Measurements from ENCODE around the gene SPG11.
"Not testable (repeated sequence)": the region's sequence is repeated elsewhere in the genome, so short reads cannot be mapped to it uniquely, and the experiment has no call there.

The SPG11 gene

GRCh38 chr15:44659056-44659455, 4.4 kb downstream of the SPG11 start:
- Mint-ChIP-seq H3K4me3 (no peak overlapping the region), H3K27me3 (no peaks in the 10 kb centered on the region), H3K36me3 (peaks cover 20% of the 10 kb centered on the region), H3K27ac (peak overlapping the region; percentile 51), H3K9me3 (no peaks in the 10 kb centered on the region), H3K4me1 (peaks cover 25% of the 10 kb centered on the region)
- no peak for ATAC-seq

DNA sequence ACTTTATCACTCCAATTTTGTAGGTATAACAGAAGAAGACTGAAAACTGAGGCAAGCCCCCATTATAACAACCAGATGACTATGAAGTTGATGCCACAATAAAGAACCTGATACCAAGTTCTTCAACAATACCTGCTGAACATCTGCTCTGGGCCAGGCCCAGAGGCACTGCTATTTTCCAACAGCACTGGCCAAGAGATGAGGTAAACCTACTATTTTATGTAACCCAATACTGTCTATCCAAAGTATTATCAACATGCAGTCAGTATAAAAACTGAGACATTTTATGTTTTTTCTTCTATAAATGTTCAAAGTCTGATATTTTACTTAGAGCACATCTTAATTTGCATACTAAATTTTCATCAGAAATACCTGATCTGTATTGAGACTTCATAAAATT, 6.1 kb downstream of the SPG11 start:
- Mint-ChIP-seq H3K4me3 (no peak overlapping the region), H3K27ac (peak overlapping the region; percentile 60), H3K36me3 (peaks cover 32% of the 10 kb centered on the region), H3K4me1 (peaks cover 28% of the 10 kb centered on the region), H3K9me3 (no peaks in the 10 kb centered on the region), H3K27me3 (no peaks in the 10 kb centered on the region)
- ATAC-seq, result no peak

DNA sequence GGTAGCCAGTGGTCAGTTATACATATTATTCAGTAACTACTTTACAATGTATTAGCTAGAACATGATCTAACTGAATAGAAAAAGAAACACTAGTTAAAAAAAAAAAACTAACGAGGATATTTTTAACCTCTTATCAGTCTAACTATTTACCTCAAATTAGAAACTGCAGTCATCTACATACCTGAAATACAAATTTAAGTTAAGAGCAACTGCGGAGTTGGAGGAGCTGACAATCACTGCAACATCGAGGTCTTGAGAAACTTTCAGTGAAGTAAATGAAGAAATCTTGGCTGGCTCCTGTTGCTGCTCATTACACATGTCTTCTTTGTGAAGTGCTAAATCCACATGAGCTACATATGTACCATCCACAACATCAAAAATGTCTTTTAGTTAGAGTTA, 6.5 kb downstream of the SPG11 start:
- ATAC-seq, result no peak
- peaks cover 34% of the 10 kb centered on the region for H3K36me3 Mint-ChIP-seq

DNA sequence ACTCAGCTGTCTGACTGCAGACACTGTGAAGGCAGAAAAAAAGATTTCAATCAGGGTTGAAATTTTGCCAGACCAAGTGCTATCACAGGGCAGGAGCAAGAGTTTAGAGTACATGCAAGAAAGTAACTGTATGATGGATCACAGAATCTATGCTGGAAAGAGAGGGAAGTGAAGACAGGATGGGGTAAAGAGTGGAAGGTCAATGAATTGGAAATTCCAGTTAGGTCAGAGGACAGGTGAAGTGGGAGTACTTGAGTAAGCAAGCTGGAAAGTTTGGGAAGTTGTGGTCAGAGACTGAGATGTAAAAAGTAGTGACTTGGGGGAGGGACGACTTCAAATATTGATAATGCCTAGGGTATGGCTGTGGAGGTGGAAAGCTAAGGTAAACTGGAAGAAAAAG, 7.2 kb downstream of the SPG11 start:
- H3K4me1 Mint-ChIP-seq, result peaks cover 34% of the 10 kb centered on the region
- H3K27ac Mint-ChIP-seq, result peak overlapping the region; percentile 60
- H3K4me3 Mint-ChIP-seq, result peak overlapping the region; percentile 19
- H3K9me3 Mint-ChIP-seq, result no peaks in the 10 kb centered on the region
- H3K27me3 Mint-ChIP-seq, result no peaks in the 10 kb centered on the region
- H3K36me3 Mint-ChIP-seq, result peaks cover 40% of the 10 kb centered on the region
- ATAC-seq, result peak; percentile 65

More for the DNA sequence above, 6.5 kb downstream of the SPG11 start:
- Mint-ChIP-seq H3K4me3 (no peak overlapping the region), H3K4me1 (peaks cover 28% of the 10 kb centered on the region), H3K9me3 (no peaks in the 10 kb centered on the region), H3K27ac (peak overlapping the region; percentile 60), H3K27me3 (no peaks in the 10 kb centered on the region)

- H3K4me1 Mint-ChIP-seq, result peaks cover 36% of the 10 kb centered on the region
- peaks cover 50% of the 10 kb centered on the region for H3K36me3 Mint-ChIP-seq
- no peaks in the 10 kb centered on the region for H3K9me3 Mint-ChIP-seq
- ATAC-seq, result no peak
- no peak overlapping the region for H3K4me3 Mint-ChIP-seq
- no peaks in the 10 kb centered on the region for H3K27me3 Mint-ChIP-seq
- H3K27ac Mint-ChIP-seq, result no peak overlapping the region
These were observed 8.6 kb downstream of the SPG11 start for GRCh38 chr15:44654858-44655257.

DNA sequence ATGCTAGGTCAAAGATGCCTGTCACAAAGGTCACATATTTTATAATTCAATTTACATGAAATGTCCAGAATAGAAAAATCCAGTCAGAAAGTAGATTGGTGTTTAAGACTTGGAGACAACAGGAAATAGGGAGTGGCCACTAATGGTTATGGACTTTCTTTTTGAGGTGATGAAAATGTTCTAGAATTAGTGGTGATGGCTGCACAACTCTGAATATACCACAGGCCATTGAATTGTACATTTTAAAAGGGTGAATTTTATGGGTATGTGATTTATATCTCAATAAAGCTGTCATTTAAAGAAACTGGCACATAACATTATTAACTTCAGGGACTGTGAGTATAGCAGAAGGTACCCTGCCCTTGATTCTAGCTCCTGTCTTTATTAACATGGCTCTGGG, 15.8 kb downstream of the SPG11 start:
- H3K36me3 Mint-ChIP-seq, result peaks cover 69% of the 10 kb centered on the region
- no peak overlapping the region for H3K27ac Mint-ChIP-seq
- H3K9me3 Mint-ChIP-seq, result peaks cover 7% of the 10 kb centered on the region
- no peaks in the 10 kb centered on the region for H3K27me3 Mint-ChIP-seq
- H3K4me1 Mint-ChIP-seq, result peaks cover 55% of the 10 kb centered on the region
- no peak overlapping the region for H3K4me3 Mint-ChIP-seq
- ATAC-seq, result no peak

DNA sequence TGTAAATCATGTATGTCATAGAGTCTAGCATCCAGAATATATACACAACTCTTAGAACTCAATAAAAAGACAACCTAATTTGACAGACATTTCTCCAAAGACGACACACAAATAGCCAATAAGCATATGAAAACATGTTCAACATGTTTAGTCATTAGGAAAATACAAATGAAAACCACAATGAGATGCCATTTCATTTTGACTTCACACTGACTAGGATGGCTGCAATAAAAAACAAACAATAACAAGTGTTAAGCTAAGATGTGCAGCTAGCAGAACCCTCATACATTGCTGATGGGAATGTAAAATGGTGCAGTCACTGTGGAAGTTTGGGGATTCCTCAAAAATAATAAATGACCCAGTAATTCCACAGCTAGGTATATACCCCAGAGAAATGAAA, 16.4 kb downstream of the SPG11 start:
- no peak overlapping the region for H3K4me3 Mint-ChIP-seq
- peaks cover 68% of the 10 kb centered on the region for H3K36me3 Mint-ChIP-seq
- no peak overlapping the region for H3K27ac Mint-ChIP-seq
- H3K9me3 Mint-ChIP-seq, result peaks cover 7% of the 10 kb centered on the region
- no peak for ATAC-seq
- no peaks in the 10 kb centered on the region for H3K27me3 Mint-ChIP-seq
- H3K4me1 Mint-ChIP-seq, result peaks cover 55% of the 10 kb centered on the region

- no peak overlapping the region for H3K27ac Mint-ChIP-seq
- H3K4me3 Mint-ChIP-seq, result no peak overlapping the region
- ATAC-seq, result no peak
- peaks cover 68% of the 10 kb centered on the region for H3K36me3 Mint-ChIP-seq
- no peaks in the 10 kb centered on the region for H3K27me3 Mint-ChIP-seq
- peaks cover 56% of the 10 kb centered on the region for H3K4me1 Mint-ChIP-seq
- peaks cover 7% of the 10 kb centered on the region for H3K9me3 Mint-ChIP-seq
These were observed 17.0 kb downstream of the SPG11 start for GRCh38 chr15:44646460-44646859.

DNA sequence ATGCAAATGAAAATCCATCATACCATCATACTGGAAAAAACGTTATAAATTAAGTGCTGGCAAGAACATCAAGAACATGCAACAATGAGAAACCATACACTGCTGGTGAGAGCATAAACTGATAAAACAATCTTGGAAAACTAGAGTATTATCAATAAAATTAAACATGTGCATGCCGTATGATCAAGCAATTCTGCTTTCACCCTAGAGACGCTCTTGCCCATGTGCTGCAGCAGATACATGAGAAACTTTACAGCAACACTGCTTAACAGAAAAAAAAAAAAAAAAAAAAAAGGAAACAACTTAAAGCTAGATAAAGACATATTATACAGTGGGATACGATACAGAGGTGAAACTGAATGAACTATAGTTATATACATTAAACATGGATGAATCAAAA, 21.8 kb downstream of the SPG11 start:
- Mint-ChIP-seq H3K27me3 (no peaks in the 10 kb centered on the region), H3K4me3 (no peak overlapping the region), H3K27ac (peak overlapping the region; percentile 41)

GRCh38 chr15:44636976-44637375, 26.5 kb downstream of the SPG11 start:
- no peak for ATAC-seq
- Mint-ChIP-seq H3K4me1 (peaks cover 22% of the 10 kb centered on the region), H3K27me3 (no peaks in the 10 kb centered on the region), H3K9me3 (no peaks in the 10 kb centered on the region), H3K4me3 (no peak overlapping the region), H3K36me3 (peaks cover 58% of the 10 kb centered on the region), H3K27ac (no peak overlapping the region)

More for the DNA sequence above, 21.8 kb downstream of the SPG11 start:
- Mint-ChIP-seq H3K36me3 (peaks cover 62% of the 10 kb centered on the region), H3K9me3 (peaks cover 6% of the 10 kb centered on the region), H3K4me1 (peaks cover 50% of the 10 kb centered on the region)
- no peak for ATAC-seq

DNA sequence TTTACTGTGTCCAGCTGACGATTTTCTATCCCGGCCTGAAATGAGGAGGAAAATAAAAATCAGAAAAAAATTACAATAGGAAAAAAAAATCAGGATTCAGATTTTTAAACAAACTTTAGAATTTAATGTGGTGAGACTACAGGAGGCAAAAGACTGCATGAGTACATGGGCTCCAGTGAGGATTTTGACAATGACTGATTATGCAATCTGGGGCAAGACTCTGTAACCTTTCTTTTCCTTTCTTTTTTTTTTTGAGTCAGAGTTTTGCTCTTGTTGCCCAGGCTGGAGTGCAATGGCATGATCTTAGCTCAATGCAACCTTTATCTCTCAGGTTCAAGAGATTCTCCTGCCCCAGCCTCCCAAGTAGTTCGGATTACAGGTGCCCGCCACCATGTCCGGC, 29.9 kb downstream of the SPG11 start:
- no peaks in the 10 kb centered on the region for H3K9me3 Mint-ChIP-seq
- no peaks in the 10 kb centered on the region for H3K27me3 Mint-ChIP-seq
- peaks cover 7% of the 10 kb centered on the region for H3K4me1 Mint-ChIP-seq
- no peak for ATAC-seq
- H3K4me3 Mint-ChIP-seq, result no peak overlapping the region
- peaks cover 62% of the 10 kb centered on the region for H3K36me3 Mint-ChIP-seq
- peak overlapping the region; percentile 59 for H3K27ac Mint-ChIP-seq

- peak; percentile 57 for ATAC-seq
- Mint-ChIP-seq H3K36me3 (peaks cover 61% of the 10 kb centered on the region), H3K27ac (peak overlapping the region; percentile 70)
- H3K4me1 Mint-ChIP-seq, H3K4me3 Mint-ChIP-seq, H3K9me3 Mint-ChIP-seq, H3K27me3 Mint-ChIP-seq: not testable (repeated sequence)
These were observed 38.2 kb downstream of the SPG11 start for GRCh38 chr15:44625286-44625685.

- Mint-ChIP-seq H3K9me3 (peaks cover 3% of the 10 kb centered on the region), H3K36me3 (peaks cover 52% of the 10 kb centered on the region), H3K27me3 (no peaks in the 10 kb centered on the region), H3K4me3 (no peak overlapping the region), H3K27ac (peak overlapping the region; percentile 22), H3K4me1 (peaks cover 7% of the 10 kb centered on the region)
- no peak for ATAC-seq
These were observed 40.3 kb downstream of the SPG11 start for GRCh38 chr15:44623178-44623577.

DNA sequence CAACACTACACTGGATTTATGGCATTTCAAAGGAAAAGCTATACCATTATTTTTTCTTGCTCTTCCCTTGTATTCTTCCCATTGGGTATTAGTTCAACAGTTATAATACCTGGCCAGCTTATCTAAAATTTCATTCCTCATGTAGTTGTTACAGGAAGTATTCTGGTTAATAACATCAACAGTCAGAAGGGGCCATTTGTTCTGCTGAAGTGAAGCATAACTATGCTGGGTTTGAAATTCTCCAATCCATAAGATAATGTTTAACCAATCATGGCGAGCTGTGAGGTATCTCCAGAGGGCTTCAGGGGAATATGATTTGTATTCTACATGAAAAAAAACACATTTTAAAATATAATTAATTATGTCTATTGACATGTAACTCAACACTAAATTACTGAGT, 43.4 kb downstream of the SPG11 start:
- no peaks in the 10 kb centered on the region for H3K27me3 Mint-ChIP-seq
- no peak overlapping the region for H3K27ac Mint-ChIP-seq
- H3K4me1 Mint-ChIP-seq, result peaks cover under 1% of the 10 kb centered on the region
- ATAC-seq, result no peak
- no peak overlapping the region for H3K4me3 Mint-ChIP-seq
- no peaks in the 10 kb centered on the region for H3K9me3 Mint-ChIP-seq
- peaks cover 40% of the 10 kb centered on the region for H3K36me3 Mint-ChIP-seq

DNA sequence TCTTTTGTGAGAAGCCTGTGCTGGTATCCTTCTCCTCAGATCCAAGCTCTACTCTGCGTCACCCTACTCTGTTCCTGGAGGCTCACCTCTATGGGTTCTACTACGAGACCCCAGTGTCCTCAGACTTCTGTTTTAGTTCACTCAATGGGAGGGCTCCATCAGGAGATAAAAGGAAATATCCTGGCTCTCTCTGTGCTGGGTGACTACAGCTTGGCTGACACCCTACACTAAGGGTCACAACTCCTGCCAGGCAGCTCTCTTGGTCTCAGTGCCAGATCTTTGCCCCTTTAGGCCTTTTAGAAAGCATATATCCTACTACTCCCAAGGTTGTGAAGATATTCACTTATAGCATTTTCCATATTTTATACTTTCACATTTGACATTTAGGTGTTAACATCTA, 46.5 kb downstream of the SPG11 start:
- no peak for ATAC-seq
- peaks cover 56% of the 10 kb centered on the region for H3K36me3 Mint-ChIP-seq
- H3K27ac Mint-ChIP-seq, result peak overlapping the region; percentile 22
- no peaks in the 10 kb centered on the region for H3K9me3 Mint-ChIP-seq
- H3K4me3 Mint-ChIP-seq, result no peak overlapping the region
- no peaks in the 10 kb centered on the region for H3K27me3 Mint-ChIP-seq
- H3K4me1 Mint-ChIP-seq, result no peaks in the 10 kb centered on the region

- ATAC-seq, result no peak
These were observed 56.7 kb downstream of the SPG11 start for GRCh38 chr15:44606740-44607139.

DNA sequence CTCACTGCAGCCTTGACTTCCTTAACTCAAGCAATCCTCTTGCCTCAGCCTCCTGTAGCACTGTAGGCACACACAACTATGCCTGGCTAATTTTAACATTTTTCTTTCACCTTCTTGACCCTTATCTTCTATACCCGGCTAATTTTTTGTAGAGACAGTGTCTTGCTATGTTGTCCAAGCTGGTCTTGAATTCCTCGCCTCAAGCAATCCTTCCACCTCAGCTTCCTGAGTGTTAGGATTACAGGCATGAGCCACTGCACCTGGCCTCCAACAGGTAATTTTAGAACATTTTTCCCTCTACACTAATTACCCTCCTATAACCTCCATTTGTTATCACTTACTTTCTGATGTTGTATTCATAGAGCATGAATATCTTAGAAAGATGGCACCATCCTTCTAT, 60.3 kb downstream of the SPG11 start:
- no peaks in the 10 kb centered on the region for H3K27me3 Mint-ChIP-seq
- peaks cover 63% of the 10 kb centered on the region for H3K36me3 Mint-ChIP-seq

More at GRCh38 chr15:44606740-44607139, 56.7 kb downstream of the SPG11 start:
- Mint-ChIP-seq H3K4me1 (no peaks in the 10 kb centered on the region), H3K27me3 (no peaks in the 10 kb centered on the region), H3K36me3 (peaks cover 62% of the 10 kb centered on the region), H3K9me3 (no peaks in the 10 kb centered on the region), H3K27ac (no peak overlapping the region), H3K4me3 (no peak overlapping the region)

More for the DNA sequence above, 60.3 kb downstream of the SPG11 start:
- Mint-ChIP-seq H3K9me3 (no peaks in the 10 kb centered on the region), H3K4me3 (no peak overlapping the region), H3K27ac (peak overlapping the region; percentile 52), H3K4me1 (no peaks in the 10 kb centered on the region)
- ATAC-seq, result no peak

Measured in stimulated activated memory B cell treated with anti-CD40 and anti-IgM and Interleukin-4, amounts not matched to agents 10 μg/mL and 1 μg/mL and 100 μg/mL, for 72 hours (primary cell).